Stimulated activated CD8-positive, alpha-beta memory T cell treated with anti-CD3 and anti-CD28 coated beads, Interleukin-7, amount 100 ng/mL, for 4 hours (primary cell): ENCODE results near the gene ORAI2.
"Not testable (repeated sequence)": the region's sequence is repeated elsewhere in the genome, so short reads cannot be mapped to it uniquely, and the experiment has no call there.

Experiments used
- DNase-seq, 2 donors: peaks; one replicate each; pipeline ENCODE4 v3.0.0-alpha.2; 2020; ENCODE audit warnings: low read depth in 2 of 2

ORAI2 gene

DNA sequence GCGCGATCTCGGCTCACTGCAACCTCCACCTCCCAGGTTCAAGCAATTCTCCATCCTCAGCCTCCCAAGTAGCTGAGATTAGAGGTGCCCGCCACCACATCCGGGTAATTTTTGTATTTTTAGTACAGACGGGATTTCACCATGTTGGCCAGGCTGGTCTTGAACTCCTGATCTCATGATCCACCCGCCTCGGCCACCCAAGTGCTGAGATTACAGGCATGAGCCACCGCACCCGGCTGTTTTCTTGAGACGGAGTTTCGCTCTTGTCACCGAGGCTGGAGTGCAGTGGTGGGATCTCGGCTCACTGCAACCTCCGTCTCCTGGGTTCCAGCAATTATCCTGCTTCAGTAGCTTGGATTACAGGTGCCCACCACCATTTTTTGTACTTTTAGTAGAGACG is 64.9 kb downstream of the ORAI2 start:
- DNase-seq, result not testable (repeated sequence)

- DNase-seq, result not testable (repeated sequence)
Measured at GRCh38 chr7:102503141-102503540, 69.8 kb downstream of the ORAI2 start.

DNA sequence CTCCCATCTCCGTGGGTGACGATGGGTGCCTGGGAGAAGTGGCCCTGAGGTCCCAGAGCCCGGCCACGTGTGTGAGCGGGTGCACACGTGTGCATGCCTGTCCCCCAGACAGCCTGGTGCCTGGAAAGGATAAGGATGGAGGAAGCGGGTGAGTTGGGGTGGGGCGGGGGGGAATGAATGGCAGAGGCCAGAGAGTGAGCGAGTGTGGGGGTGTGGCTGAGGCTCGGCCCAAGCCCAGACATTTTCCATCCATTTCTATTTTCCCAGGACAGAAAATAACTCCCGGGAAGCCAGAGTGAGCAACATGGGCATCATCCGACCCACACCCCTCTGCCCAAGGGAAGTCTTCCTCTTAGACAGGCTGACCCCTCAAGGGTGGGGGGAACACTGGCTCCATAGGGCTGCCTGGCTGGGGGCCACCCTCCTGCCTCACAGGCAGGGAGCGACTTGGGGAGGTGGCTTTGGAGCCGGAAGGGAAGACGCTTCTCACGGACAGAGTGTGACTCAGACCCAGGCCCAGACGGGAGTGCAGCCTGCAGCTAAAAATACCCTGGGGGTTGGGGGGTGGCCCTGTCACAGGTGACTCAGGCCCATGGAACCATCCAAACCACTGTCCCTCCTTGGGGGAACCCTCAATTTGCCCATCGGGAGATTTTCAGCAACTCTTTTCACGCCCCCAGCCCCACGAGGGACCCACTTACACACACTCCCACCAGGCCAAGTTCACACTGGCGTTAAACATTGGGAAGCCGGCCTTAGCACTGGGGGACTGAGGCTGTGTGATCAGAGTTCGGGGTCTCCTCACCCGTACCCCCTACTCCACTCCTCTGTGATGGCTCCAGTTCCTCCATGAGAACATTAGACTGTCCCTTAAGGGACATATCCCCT is 72.2 kb downstream of the ORAI2 start:
- not testable (repeated sequence) for DNase-seq
